GM12872 (cell line): ENCODE measurements around the gene BAIAP2.

ENCODE experiments used
- TF ChIP-seq, protein P1 (sequence below): IDR thresholded peaks from 3 replicates; pipeline ENCODE4 v1.5.1; 2011; ENCODE audit warnings: low read depth, mild to moderate bottlenecking, low read length, moderate library complexity; ENCODE audit not compliant: insufficient read depth

Gene BAIAP2

DNA sequence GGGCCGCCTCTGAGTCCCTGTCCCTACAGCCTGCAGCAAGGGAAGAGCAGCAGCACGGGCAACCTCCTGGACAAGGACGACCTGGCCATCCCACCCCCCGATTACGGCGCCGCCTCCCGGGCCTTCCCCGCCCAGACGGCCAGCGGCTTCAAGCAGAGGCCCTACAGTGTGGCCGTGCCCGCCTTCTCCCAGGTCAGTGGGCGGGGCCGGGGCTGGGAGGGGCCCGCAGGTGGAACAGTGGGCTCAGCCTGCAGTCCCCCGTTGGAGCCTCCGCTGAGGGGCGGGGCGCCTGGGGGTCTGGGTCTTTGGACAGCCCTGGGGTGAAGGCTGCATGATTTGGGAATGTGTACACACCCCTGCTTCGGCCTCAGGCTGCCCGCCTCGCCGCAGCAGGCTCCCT is 71.8 kb downstream of the BAIAP2 start:
- TF ChIP-seq, protein P1, sequence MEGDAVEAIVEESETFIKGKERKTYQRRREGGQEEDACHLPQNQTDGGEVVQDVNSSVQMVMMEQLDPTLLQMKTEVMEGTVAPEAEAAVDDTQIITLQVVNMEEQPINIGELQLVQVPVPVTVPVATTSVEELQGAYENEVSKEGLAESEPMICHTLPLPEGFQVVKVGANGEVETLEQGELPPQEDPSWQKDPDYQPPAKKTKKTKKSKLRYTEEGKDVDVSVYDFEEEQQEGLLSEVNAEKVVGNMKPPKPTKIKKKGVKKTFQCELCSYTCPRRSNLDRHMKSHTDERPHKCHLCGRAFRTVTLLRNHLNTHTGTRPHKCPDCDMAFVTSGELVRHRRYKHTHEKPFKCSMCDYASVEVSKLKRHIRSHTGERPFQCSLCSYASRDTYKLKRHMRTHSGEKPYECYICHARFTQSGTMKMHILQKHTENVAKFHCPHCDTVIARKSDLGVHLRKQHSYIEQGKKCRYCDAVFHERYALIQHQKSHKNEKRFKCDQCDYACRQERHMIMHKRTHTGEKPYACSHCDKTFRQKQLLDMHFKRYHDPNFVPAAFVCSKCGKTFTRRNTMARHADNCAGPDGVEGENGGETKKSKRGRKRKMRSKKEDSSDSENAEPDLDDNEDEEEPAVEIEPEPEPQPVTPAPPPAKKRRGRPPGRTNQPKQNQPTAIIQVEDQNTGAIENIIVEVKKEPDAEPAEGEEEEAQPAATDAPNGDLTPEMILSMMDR: no peak

DNA sequence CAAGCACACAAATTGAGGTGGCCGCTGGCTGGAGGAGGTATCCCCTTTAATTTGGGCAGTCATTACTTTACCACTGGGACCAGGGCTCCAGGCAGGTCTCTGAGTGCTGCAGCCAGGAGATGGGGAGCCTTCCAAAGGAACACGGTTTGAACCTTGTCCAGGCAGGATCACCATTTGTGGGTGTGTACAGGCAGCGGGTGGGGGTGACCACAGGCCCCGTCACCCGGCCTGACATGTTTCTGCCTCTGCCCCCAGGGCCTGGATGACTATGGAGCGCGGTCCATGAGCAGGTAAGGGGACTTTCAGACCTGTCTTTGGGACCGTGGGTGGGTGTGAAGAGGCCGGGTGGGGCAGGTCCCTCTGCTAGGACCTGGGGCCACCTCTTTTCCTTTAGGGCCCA is 73.3 kb downstream of the BAIAP2 start:
- TF ChIP-seq, protein P1: no peak

DNA sequence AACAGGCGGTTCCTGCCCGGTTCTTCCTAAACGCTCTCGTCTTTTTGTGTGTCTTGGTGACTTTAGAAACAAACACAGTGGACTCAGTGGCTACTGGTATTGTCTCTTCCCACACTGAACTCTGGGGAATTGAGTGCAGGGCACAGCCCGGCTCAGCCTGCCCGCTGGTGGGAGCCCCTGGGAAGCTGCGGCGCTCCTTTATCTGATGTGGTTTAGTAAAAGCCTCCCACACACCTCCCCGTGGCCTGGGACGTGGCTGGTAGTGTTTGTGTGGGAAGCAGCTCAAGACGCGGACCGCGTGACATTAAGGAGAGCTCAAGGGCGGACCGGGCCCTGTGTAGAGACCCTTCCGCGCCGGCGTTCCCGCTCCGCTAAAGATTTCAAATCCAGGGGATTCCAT is 75.0 kb downstream of the BAIAP2 start:
- TF ChIP-seq, protein P1: no peak

DNA sequence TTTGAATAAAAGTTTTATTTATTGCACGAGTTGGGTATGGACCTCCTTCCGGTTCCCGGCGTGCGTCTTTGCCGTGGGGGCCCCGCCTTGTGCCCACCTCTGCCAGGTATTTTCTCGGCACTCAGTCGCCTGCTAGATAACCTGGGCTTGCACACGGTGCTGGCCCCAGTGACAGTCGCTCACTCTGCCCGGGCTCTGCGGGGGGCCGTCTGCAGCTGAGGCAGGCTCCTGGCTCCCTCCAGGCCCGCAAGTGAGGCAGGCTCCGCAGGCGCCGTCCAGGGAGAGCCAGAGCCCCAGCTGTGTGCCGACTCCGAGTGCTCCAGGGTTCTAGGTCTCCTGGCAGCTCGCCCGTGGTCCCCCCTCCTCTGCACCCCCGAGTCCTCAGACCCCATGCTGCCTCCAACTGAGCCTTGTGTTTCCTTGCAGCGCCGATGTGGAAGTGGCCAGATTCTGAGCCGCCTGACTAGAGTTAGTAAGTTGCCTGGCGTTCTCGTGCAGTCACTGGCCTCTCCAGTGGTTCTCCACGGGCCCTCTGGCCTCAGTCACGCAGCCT is 75.6 kb downstream of the BAIAP2 start:
- TF ChIP-seq, protein P1: no peak

DNA sequence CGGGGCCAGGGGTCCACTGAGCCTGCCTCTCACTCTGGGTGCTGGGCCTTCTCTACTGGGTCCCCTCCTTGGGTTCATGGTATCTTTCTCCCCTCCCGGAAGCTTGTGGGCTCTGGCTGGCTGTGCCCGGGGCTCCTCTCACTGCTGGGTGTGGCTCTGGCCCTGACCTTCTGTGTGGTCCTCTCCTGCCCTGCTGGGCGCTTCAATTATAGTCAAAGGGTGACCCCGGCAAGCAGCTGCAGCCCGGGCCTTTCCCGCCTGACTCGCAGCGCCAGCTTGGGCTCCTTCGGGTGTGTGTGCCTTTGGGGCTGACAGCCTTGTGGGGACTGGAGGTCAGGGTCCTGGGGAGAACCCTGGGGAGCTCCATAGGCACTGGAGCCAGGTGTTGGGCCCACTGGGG is 76.1 kb downstream of the BAIAP2 start:
- TF ChIP-seq, protein P1: no peak

DNA sequence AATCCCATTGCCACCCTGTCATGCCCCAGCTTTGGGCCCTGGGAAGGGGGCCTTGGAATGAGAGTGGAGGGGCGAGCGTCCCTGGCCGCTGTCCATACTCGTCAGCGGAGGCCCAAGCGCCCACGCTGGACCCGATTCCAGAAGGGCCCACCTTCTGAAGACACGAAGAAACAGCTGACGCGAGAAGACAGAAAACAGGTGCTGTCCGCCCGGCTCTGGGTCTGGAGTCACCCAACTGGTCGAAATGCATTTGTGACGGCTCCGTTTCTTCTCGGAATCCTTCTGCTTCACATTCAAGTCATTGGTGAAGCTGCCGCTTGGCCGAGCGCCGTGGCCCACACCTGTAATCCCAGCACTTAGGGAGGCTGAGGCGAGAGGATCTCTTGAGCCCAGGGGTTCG is 77.5 kb downstream of the BAIAP2 start:
- TF ChIP-seq, protein P1: no peak

DNA sequence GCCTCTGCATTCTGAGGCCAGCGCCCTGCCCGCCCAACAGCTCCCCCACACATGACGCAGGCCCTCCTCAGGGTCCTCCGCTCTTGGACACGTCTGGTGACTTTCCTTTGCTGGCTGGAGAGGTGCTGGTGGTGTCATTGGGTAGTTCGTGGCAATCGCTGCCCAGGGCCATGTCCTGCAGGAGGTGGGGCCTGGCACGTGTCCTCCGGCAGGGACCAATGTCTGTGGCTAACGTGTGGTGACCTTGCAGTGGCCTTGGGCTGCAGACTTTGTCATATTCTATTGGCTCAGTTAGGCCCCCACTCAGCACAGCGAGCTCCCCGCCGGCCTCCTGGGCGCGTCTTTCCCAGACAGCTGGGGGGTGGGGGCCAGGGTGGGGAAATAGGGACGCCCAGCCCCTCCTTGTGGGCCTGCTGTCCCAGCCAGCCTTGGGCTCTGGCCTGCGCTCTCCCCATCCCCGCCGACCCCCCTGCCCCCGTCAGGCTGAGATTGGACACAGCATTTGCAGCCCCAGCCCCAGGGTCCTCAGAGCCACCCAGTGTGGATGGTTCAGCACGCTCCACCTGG is 78.3 kb downstream of the BAIAP2 start:
- TF ChIP-seq, protein P1: no peak
